Measurements from ENCODE around the gene PLEKHM3. TPM values are rescaled to one million over a fixed set of nuclear protein-coding genes. Genes with fewer than 3 reads are reported as not detected.

Gene PLEKHM3
- polyA plus RNA-seq, 1 donor = 17.1 TPM

GRCh38 chr2:207995887-207996286, 29.4 kb downstream of the PLEKHM3 start:
- DNase-seq = no peak

GRCh38 chr2:207993151-207993763, 32.1 kb downstream of the PLEKHM3 start:
- no peak for DNase-seq

DNA sequence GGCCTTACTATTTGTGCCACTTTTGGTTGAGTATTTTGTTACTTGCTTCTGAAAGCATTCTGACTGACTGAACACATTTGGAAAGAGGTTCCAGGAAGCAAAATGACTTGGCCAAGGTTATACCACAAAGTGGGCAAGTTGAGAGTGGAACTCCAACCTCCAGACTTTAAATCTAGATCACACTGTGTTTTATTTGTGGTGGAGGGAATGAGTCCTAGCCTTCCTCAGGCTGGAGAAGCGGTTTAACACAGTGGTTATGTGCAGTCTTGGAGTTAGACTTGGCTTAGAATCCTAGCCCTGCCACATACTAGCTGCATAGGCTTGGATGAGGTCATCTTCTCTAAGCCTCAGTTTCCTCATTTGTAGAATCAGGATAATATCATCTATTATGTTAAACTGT, 33.4 kb downstream of the PLEKHM3 start:
- no peak for DNase-seq

DNA sequence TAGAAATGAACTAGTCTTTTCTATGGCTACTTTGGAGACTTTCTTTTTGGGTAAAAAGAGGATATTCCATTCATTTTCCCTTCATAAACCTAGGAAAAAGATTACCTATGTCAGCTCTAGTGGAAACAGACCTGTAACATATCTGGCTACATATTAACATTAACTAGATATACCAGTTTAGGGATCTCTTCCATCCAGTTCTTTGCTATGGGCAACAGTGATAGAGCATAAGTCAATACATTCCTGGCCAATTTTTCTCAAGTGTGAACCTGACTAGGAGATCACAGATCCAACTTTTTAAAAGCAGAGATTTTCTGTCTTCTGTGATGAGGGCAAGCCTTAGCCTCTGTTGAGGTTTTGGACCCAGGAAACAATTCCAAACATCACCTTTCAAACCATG, 34.5 kb downstream of the PLEKHM3 start:
- no peak for DNase-seq

- DNase-seq = no peak
These were observed 36.4 kb downstream of the PLEKHM3 start for GRCh38 chr2:207988975-207989374.

- no peak for DNase-seq
These were observed 38.2 kb downstream of the PLEKHM3 start for GRCh38 chr2:207987025-207987716.

- no peak for DNase-seq
These were observed 40.4 kb downstream of the PLEKHM3 start for GRCh38 chr2:207984765-207985480.

DNA sequence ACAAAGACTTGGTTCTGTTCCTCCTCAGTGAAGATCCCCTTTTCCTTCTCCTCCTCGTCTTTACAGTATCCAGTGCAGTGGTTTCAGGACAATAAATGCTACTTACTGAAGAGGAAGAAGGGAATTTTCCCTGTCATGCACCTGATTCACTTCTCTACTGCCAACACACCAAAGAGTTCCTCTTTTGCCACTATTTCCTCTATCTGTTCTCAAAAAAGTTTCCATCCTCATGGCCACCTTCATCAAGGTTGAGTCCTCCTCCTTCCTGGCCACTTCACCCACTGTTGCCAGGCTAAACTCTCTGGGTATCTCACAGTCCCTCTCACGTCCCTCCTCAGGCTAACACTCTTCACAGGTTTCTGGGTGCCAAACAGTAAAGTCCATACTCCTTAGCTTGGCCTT, 41.7 kb downstream of the PLEKHM3 start:
- DNase-seq = no peak

DNA sequence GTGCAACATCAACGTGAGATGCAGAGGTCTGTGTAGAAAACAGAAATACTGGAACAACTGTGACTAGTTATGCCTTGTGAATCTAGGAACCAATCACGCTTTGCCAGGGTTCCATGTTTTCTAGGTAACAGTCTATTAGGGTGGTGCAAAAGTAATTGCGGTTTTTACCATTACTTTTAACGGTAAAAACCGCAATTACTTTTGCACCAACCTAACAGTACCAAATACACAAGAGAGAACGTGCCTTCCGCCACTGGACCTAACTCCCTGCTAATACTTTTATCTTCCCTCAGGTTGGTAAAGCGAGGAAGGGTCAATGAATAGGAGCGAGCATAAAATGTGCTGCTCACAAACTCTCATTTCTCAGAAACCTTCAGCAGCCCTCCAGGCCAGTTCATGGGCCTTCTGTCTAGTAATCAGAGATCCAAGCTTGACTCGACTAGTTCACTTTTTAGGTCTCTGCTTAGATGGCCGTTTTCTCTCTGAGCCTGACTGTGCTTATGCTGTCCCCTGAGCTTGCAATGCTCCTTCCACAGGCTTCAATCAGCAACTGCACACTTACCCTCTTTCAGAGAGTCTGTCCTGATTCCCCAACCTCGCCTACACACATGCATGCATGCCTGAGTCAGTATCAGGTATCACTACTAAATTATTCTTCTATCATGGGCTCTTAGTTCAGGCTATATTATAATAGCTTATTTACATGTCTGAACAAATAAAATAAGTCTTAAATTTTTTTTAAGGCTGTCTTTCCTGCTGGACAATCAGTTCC, 47.0 kb downstream of the PLEKHM3 start:
- no peak for DNase-seq

DNA sequence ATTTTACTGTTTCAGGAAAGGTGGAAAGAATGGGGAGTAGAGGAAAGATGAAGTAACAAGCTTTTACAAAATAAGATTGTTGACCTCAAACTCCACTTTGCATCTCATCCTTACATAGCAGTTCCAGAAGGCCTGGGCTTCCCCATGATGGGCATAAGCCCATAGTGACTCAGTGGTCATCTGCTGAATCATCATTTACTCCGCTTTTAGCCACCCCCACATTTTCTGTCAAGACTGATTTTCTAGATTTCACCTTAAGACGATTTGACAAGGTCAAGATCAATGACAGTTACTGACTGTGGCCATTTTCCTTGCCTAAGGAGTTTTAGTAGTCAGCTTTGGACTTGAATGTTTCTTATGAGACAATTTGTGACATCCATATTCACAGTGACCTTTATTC, 49.4 kb downstream of the PLEKHM3 start:
- no peak for DNase-seq

GRCh38 chr2:207974216-207974605, 51.1 kb downstream of the PLEKHM3 start:
- DNase-seq = no peak

GRCh38 chr2:207970826-207971180, 54.5 kb downstream of the PLEKHM3 start:
- DNase-seq = no peak

GRCh38 chr2:207970147-207970825, 55.0 kb downstream of the PLEKHM3 start:
- no peak for DNase-seq

GRCh38 chr2:207969249-207969648, 56.1 kb downstream of the PLEKHM3 start:
- DNase-seq = no peak

DNA sequence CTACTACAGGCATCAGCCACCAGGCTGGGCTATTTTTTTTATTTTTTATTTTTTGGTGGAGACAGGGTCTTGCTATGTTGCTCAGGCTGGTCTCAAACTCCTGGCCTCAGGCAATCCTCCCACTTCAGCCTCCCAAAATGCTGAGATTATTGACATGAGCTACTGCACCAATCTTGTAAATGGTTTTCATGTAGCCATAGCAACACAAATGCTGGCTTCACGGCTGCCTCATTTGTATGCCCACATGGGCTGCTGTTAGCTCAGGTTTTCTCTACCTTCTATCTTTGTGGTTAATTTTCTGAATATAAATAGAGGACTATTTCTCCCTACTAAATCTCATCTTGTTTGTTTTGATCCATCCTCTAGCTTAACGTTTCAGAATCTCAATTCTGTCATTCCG, 58.2 kb downstream of the PLEKHM3 start:
- no peak for DNase-seq

GRCh38 chr2:207960911-207961310, 64.4 kb downstream of the PLEKHM3 start:
- peak; percentile 31 for DNase-seq

GRCh38 chr2:207960090-207960489, 65.2 kb downstream of the PLEKHM3 start:
- DNase-seq = no peak

DNA sequence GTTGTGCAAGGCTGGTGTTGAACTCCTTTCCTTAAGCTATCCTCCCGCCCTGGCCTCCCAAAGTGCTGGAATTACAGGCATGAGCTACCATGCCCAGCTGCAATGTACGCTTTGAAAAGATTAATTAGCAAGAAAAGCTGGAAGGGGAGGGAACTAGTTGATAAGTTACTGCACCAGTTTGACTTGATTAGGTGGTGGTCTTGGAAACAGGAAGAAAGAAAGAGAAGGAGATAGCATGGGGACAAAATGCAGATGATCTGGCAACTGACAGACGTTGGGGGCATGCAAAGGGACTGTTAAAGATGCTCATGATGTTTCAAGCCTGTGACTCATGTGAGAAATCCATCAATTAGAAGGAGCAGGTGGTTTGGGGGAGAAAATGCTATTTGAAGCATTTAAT, 68.6 kb downstream of the PLEKHM3 start:
- DNase-seq = no peak

DNA sequence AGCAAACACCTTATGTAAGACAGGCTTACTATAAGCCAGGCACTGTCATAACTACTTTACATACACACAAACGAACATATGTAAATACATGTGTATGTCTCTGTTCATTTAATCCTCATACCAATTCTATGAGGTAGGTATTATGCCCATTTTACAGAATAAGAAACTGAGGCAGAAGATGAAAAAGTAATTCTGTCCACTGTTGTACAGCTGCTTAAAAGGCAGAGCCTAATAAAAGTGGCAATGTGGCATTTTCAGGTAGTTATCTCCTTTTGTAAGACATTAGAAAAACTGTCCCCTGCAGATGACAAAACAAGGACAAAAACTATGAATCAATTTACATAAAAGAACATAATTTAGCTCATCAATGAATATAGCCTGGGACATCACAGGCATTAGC, 69.9 kb downstream of the PLEKHM3 start:
- DNase-seq = no peak

GRCh38 chr2:207953354-207953753, 72.0 kb downstream of the PLEKHM3 start:
- DNase-seq = no peak

DNA sequence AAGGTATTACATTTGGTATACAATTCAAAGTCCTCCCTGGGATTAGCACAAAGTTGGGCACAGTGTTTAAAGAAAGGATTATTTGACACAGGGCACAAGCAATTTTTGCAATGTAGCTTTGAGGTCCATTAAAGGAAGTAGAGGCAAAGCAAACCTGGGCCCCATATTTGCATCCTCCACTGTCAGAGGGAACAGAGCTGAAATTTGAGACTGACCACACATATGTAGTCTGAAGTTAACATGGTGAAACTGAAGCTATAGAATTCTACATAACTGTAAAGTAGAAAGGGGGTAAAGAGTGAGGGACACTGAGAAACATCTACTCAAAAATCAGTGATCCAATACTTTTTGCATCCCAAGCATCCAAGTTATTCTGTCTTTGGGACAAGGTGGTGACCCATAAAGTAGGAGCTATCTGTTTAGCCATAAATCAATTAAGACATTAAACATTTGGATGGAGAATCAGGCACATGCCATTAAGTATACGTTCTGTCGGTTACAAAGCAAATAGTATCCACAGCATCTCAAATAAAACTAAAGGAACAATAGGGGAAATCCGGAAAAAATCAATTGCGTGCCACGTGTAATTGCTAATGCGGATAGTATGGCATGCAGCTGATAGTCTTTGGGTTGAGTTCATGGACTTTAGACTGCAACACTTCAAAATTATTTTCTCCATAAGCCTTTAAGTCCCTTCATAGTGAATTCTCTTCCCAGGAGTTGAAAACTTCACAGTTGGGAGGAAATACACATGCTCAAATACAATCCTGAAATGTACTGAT, 72.6 kb downstream of the PLEKHM3 start:
- no peak for DNase-seq
